Stimulated activated CD8-positive, alpha-beta memory T cell treated with anti-CD3 and anti-CD28 coated beads, Interleukin-7, amount 100 ng/mL, for 48 hours (primary cell): ENCODE measurements around the gene TM4SF20.

Experiments used
- DNase-seq, 2 donors: peaks; one replicate each; pipeline ENCODE4 v3.0.0-alpha.2; 2020; ENCODE audit warnings: low read depth in 1 of 2; ENCODE audit errors: extremely low read depth in 1 of 2

TM4SF20 gene

DNA sequence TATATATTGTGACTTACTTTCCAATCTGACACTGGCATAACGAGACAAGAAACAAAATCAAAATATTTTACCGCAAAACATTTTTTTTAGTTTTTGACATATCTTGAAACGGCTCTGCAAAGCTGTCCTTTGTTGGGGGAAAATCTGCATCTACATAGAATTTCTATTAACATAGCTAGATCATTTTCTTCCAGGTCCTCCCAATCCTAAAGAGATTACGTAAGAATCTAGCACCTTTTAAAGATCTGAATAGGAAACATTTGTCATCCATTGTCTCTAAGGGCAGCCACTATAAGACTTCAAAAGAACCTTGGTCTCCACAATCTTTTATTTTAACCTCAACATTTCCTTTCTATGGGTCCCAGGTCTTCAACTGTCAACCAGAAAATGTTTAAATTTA is 55.3 kb downstream of the TM4SF20 start:
- no peak for DNase-seq

DNA sequence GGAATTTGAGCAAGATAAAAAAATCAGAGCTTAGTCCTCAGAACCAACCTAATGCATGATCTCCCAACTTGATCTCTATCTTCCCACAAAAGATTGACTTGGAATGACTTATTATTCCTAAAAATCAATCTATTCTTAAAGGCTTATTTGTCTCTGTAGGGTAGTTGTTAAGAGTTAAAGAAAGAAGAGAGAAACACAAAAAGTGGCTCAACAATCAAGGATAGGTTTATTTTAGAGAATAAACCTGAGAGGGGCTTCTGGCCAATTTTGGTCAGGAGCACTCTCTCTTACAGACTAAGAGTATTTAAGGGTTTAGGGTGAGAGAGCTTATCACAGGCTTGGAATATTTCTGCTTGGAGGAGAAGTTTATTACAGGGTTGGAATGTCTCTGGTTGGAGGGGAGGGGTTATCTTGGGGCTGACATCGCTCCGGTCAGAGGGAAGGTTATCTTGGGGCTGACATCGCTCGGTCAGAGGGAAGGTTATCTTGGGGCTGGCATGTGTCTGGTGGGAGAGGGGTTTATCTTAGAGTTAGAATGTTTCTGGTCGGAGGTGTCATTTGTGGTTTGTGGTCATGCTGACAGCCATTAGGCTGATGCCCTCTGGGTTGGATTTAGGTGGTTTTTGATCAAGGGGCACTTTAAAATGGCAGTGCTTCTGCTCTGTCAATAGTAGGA is 56.4 kb downstream of the TM4SF20 start:
- no peak for DNase-seq

DNA sequence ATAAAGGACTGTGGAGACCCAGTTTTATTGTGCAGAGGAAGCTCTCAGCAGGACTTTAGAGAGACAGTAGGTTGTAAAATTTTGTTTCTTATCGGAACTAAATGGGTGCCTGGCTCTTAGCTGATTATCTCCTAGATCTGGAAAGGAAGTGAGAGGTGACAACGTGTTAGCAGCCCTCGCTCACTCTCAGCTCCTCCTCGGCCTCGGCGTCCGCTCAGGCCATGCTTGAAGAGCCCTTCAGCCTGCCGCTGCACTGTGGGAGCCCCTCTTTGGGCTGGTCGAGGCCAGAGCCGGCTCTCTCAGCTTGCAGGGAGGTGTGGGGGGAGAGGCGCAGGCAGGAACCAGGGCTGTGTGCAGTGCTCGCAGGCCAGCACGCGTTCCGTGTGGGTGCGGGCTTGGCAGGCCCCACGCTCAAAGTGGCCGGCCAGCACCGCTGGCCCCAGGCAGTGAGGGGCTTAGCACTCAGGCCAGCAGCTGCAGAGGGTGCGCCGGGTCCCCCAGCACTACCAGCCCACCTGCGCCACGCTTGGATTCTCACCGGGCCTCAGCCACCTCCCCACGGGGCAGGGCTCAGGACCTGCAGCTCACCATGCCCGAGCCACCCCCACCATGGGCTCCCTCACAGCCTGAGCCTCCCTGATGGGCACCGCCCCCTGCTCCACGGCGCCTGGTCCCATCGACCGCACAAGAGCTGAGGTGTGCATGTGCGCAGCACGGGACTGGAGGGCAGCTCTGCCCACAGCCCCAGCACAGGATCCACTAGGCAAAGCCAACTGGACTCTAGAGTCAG is 58.6 kb downstream of the TM4SF20 start:
- DNase-seq: no peak

DNA sequence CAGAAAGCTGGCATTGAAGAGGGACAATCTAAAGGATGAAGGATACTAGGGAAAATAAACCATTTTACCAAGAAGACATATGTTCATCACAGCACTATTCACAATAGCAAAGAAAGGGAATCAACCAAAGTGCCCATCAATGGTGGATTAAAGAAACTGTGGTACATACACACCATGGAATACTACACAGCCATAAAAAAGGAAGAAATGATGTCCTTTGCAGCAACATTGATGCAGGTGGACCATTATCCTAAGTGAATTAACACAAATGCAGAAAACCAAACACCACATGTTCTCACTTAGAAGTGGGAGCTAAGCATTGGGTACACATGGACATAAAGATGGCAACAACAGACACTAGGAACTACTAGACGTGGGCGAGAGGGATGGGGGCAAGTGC is 61.3 kb downstream of the TM4SF20 start:
- DNase-seq: no peak

DNA sequence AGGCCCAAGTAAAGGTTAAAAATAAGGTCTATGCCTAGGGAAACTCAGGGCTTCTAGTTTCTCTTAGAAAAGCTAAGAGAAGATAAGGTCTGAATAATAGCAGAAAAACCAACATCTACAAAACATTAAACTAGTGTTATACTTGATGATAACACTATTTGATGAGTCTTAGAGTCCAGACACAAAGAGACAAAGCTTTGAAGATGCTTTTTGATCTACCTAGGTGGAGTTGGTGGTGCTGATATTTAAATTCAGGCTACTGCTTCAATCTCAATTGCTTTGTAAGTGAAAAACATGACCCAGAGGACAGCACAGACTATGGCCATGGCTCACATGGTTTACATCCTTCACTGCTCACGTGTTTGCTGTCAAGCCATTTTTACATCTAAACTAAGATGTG is 65.8 kb downstream of the TM4SF20 start:
- DNase-seq: no peak

DNA sequence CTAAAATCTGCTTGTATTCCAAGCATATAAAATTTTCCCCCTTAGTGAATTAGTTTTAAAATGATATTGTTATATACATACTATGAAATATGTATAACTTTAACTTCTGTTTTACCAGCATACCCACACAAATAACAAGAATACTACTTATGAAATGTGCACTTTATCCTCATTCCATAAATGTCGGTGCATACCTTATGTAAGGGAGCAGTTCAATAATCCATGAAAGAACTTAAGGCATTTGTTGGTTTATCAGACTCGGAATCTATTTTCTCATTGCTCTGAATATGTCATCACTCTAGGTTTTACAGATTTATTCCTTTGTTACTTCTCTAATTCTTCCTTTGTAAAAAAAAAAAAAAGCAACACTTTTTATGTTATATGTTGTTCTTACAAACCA is 66.5 kb downstream of the TM4SF20 start:
- DNase-seq: no peak
